Keratinocyte (primary cell): Measurements from ENCODE around the gene FAM3A. TPM values are rescaled to one million over a fixed set of nuclear protein-coding genes. Genes with fewer than 3 reads are reported as not detected.

Experiments used
- DNase-seq: peaks from one replicate; pipeline ENCODE4 v3.0.0-alpha.2; 2011; ENCODE audit warnings: low read depth, missing footprints, low spot score
- FAIRE-seq: peaks from 2 replicates; lab custom pipeline; 2011; peaks lifted over from hg19 to GRCh38; lab: Jason Lieb, UNC
- H2AFZ ChIP-seq: 2 replicates; pipeline ENCODE4 v1.6.0; 2012; ENCODE audit warnings: low read length, control low read depth, inconsistent platforms; ENCODE audit not compliant: control insufficient read depth
- H3K27ac ChIP-seq: 2 replicates; pipeline ENCODE4 v1.5.1; 2011; ENCODE audit warnings: low read length; ENCODE audit not compliant: control insufficient read depth, insufficient read depth
- H3K27me3 ChIP-seq: 3 replicates; pipeline ENCODE4 v1.6.0; 2011; ENCODE audit warnings: low read length; ENCODE audit not compliant: control insufficient read depth, insufficient read depth; ENCODE audit errors: extremely low read depth
- H3K36me3 ChIP-seq, 2 experiments: 2 replicates in 1 of 2; 3 replicates in 1 of 2; pipeline ENCODE4 v1.5.1; 2011; ENCODE audit warnings: low read length in 2 of 2, mild to moderate bottlenecking in 1 of 2; ENCODE audit not compliant: control insufficient read depth in 2 of 2, insufficient read depth in 2 of 2; ENCODE audit errors: extremely low read depth in 1 of 2
- H3K4me1 ChIP-seq: 3 replicates; pipeline ENCODE4 v1.5.1; 2011; ENCODE audit warnings: low read length; ENCODE audit not compliant: control insufficient read depth, insufficient read depth; ENCODE audit errors: extremely low read depth
- H3K4me2 ChIP-seq: 3 replicates; pipeline ENCODE4 v1.6.0; 2011; ENCODE audit warnings: low read depth, low read length; ENCODE audit not compliant: control insufficient read depth, insufficient read depth; ENCODE audit errors: extremely low read depth
- H3K4me3 ChIP-seq, 3 experiments: fragments of 200-600 bp in 1 of 3; sonication (generic) in 1 of 3; 2 replicates in 2 of 3; 3 replicates in 1 of 3; pipeline ENCODE4 v1.5.1; 2011 to 2016; ENCODE audit warnings: low read length in 3 of 3, mild to moderate bottlenecking in 3 of 3, control low read depth in 2 of 3, inconsistent platforms in 1 of 3, low read depth in 1 of 3, mixed read lengths in 1 of 3, mixed run types in 1 of 3, moderate library complexity in 1 of 3; ENCODE audit not compliant: control insufficient read depth in 2 of 3, insufficient read depth in 2 of 3; ENCODE audit errors: extremely low read depth in 1 of 3
- H3K79me2 ChIP-seq: 2 replicates; pipeline ENCODE4 v1.6.0; 2012; ENCODE audit warnings: low read length; ENCODE audit not compliant: control insufficient read depth, insufficient read depth
- H3K9ac ChIP-seq: 3 replicates; pipeline ENCODE4 v1.6.0; 2011; ENCODE audit warnings: low read length; ENCODE audit not compliant: control insufficient read depth, insufficient read depth; ENCODE audit errors: extremely low read depth
- H3K9me1 ChIP-seq: 3 replicates; pipeline ENCODE4 v1.6.0; 2011; ENCODE audit warnings: low read length; ENCODE audit not compliant: control insufficient read depth, insufficient read depth; ENCODE audit errors: extremely low read depth
- H3K9me3 ChIP-seq: 2 replicates; pipeline ENCODE4 v1.5.1; 2012; ENCODE audit warnings: low read depth, low read length; ENCODE audit not compliant: control insufficient read depth
- H4K20me1 ChIP-seq: 3 replicates; pipeline ENCODE4 v1.6.0; 2011; ENCODE audit warnings: low read length; ENCODE audit not compliant: control insufficient read depth, insufficient read depth; ENCODE audit errors: extremely low read depth
- CTCF ChIP-seq, 3 experiments: IDR thresholded peaks in 1 of 3; conservative IDR thresholded peaks in 1 of 3; optimal IDR thresholded peaks in 1 of 3; 2 replicates in 2 of 3; 3 replicates in 1 of 3; pipeline versions ENCODE3 to v1.5.1; 2011; ENCODE audit warnings: low read length in 3 of 3, mild to moderate bottlenecking in 3 of 3, moderate library complexity in 2 of 3, control low read depth in 1 of 3, inconsistent platforms in 1 of 3; ENCODE audit not compliant: insufficient read depth in 2 of 3; ENCODE audit errors: extremely low read depth in 1 of 3
- EZH2 ChIP-seq: IDR thresholded peaks from one replicate; pipeline ENCODE4 v1.6.1; 2012; ENCODE audit warnings: inconsistent platforms, mild to moderate bottlenecking, low read length, moderate library complexity
- dilution Hi-C: fragments of 300-500 bp; cut with MboI; formaldehyde crosslinking; loops from one replicate; pipeline ENCODE4 v1.7.0; 2020; ENCODE audit warnings: low sequenced_read_pairs; ENCODE audit not compliant: extremely low pct_ligation_motif_present
- polyA plus RNA-seq, 5 experiments: library from polyadenylated mRNA; depleted of rRNA in 3 of 5; stranded (reverse) in 3 of 5; stranded (forward) in 1 of 5; unstranded in 1 of 5; fragments of >200 nt; gene quantifications; 1 replicate in 1 of 5; 2 replicates in 3 of 5; 3 replicates in 1 of 5; pipeline versions ENCODE4 v1.2.1 to v1.2.3, GENCODE V29; 2011 to 2012; ENCODE audit warnings: missing spikeins in 2 of 5, low read depth in 1 of 5, low replicate concordance in 1 of 5

The FAM3A gene
- polyA plus RNA-seq, 1 donor (not counting 4 experiments of a cell fraction or from before 2014, with no cell fraction given) = 15.8 TPM

GRCh38 chrX:154508384-154508745 is 7.7 kb downstream of the FAM3A start:
- DNase-seq (no peak), FAIRE-seq (no peak)
- no peak overlapping the region for H3K4me2 ChIP-seq
- TF ChIP-seq EZH2 (no peak), CTCF (optimal IDR thresholded peaks at IDR 0.05 in 1 of 3, IDR thresholded peaks at IDR 0.05 in 1 of 3, conservative IDR thresholded peaks at IDR 0.05 in 1 of 3; ENCODE audit: extremely low read depth in 1 of 3, insufficient read depth in 2 of 3, low read length in 3 of 3) (no peak)
- dilution Hi-C loops = no loop called here
- no peak overlapping the region for H3K9ac ChIP-seq
- H3K27me3 ChIP-seq = no peaks in the 10 kb centered on the region
- no peaks in the 10 kb centered on the region for H3K9me1 ChIP-seq
- no peak overlapping the region for H3K27ac ChIP-seq
- H3K4me3 ChIP-seq = no peak overlapping the region
- H3K9me3 ChIP-seq = peaks cover 3% of the 10 kb centered on the region
- no peaks in the 10 kb centered on the region for H4K20me1 ChIP-seq
- no peaks in the 10 kb centered on the region for H3K79me2 ChIP-seq
- no peaks in the 10 kb centered on the region for H3K36me3 ChIP-seq
- H2AFZ ChIP-seq = no peak overlapping the region
- H3K4me1 ChIP-seq = no peaks in the 10 kb centered on the region

- dilution Hi-C loops = no loop called here
- Histone ChIP-seq H3K4me3 (no peak overlapping the region), H3K79me2 (no peaks in the 10 kb centered on the region), H3K9me3 (peaks cover 3% of the 10 kb centered on the region), H3K4me1 (no peaks in the 10 kb centered on the region), H3K36me3 (no peaks in the 10 kb centered on the region), H3K4me2 (no peak overlapping the region), H4K20me1 (no peaks in the 10 kb centered on the region), H3K27me3 (no peaks in the 10 kb centered on the region), H3K27ac (no peak overlapping the region), H3K9me1 (no peaks in the 10 kb centered on the region), H3K9ac (no peak overlapping the region), H2AFZ (no peak overlapping the region)
- FAIRE-seq (no peak), DNase-seq (no peak)
- TF ChIP-seq EZH2 (no peak), CTCF (optimal IDR thresholded peaks at IDR 0.05 in 1 of 3, IDR thresholded peaks at IDR 0.05 in 1 of 3, conservative IDR thresholded peaks at IDR 0.05 in 1 of 3; ENCODE audit: extremely low read depth in 1 of 3, insufficient read depth in 2 of 3, low read length in 3 of 3) (no peak)
Measured at GRCh38 chrX:154507673-154508383, 8.2 kb downstream of the FAM3A start.
